Measurements from ENCODE around the gene SYT7. TPM values are rescaled to one million over a fixed set of nuclear protein-coding genes. Genes with fewer than 3 reads are reported as not detected.

Gene SYT7
- total and polyA plus RNA-seq, 10 of the 15 experiments (the other 5 are each of a cell fraction or from before 2014, with no cell fraction given), result not detected

GRCh38 chr11:61567286-61568061 is 13.4 kb downstream of the SYT7 start:
- WGBS (ENCODE audit: insufficient coverage, insufficient replicate concordance, low lambda C conversion rate, missing lambda C conversion rate), result 14% methylated on average over 46 of the region's 46 CpGs
- H3K4me2 ChIP-seq (ENCODE audit: control insufficient read depth, insufficient read depth), result no peak overlapping the region
- SMC1A ChIA-PET (ENCODE audit: uncharacterized antibody, unreplicated experiment), result no interaction called here
- TF ChIP-seq SMAD5 (IDR thresholded peaks at IDR 0.05; ENCODE audit: low read depth) (no peak), REST (IDR thresholded peaks at IDR 0.05; ENCODE audit: low read depth, low read length) (peak; percentile 100), CBFB (IDR thresholded peaks at IDR 0.05; ENCODE audit: low read depth) (no peak), WRNIP1 (IDR thresholded peaks at IDR 0.05; ENCODE audit: borderline replicate concordance, low read depth, low read length) (no peak), KAT2A (conservative IDR thresholded peaks at IDR 0.05; ENCODE audit: control insufficient read depth, low read depth, low read length) (no peak), CHD2 (IDR thresholded peaks at IDR 0.05; ENCODE audit: borderline replicate concordance, low read depth, low read length) (no peak), TCF3 (IDR thresholded peaks at IDR 0.05; ENCODE audit: borderline replicate concordance, insufficient read depth, low read depth, low read length) (peak; percentile 90; the same call in 1 of the 2 replicates), HDAC6 (IDR thresholded peaks at IDR 0.05; ENCODE audit: unreplicated experiment) (no peak), SP1 (IDR thresholded peaks at IDR 0.05; ENCODE audit: low read depth, low read length) (peak; percentile 40), SIX5 (IDR thresholded peaks at IDR 0.05; ENCODE audit: low read depth, low read length, severe bottlenecking) (no peak), ATF2 (IDR thresholded peaks at IDR 0.05; ENCODE audit: low read length) (no peak), KDM1A (IDR thresholded peaks at IDR 0.05; ENCODE audit: borderline replicate concordance) (no peak), ZBTB33 (IDR thresholded peaks at IDR 0.05) (no peak), IRF3 (IDR thresholded peaks at IDR 0.05) (no peak), DPF2 (IDR thresholded peaks at IDR 0.05) (no peak), BRCA1 (IDR thresholded peaks at IDR 0.05; ENCODE audit: low read depth, low read length) (no peak)

More at GRCh38 chr11:61567286-61568061, 13.4 kb downstream of the SYT7 start:
- Histone ChIP-seq H3K4me3 (no peak overlapping the region), H3K4me1 (ENCODE audit: control insufficient read depth, insufficient read depth, low read length) (no peaks in the 10 kb centered on the region), H2AFZ (ENCODE audit: control insufficient read depth, low read depth, low read length) (no peak overlapping the region), H4K20me1 (ENCODE audit: control insufficient read depth, insufficient read depth) (peaks cover 8% of the 10 kb centered on the region; the same call in 1 of the 2 replicates), H3K27me3 (replicated peaks in 1 of 2; ENCODE audit: control insufficient read depth in 2 of 2, insufficient read depth in 2 of 2, low read length in 1 of 2) (peaks cover 0 to 2% of the 10 kb centered on the region in 2 experiments; a peak in 3 of 4 replicates), H3K27ac (ENCODE audit: control insufficient read depth, insufficient read depth) (no peak overlapping the region), H3K36me3 (ENCODE audit: control insufficient read depth in 2 of 2, insufficient read depth in 2 of 2, low read length in 1 of 2) (no peaks in the 10 kb centered on the region), H3K9ac (ENCODE audit: control insufficient read depth, insufficient read depth, low read length) (no peak overlapping the region), H3K79me2 (ENCODE audit: control insufficient read depth, insufficient read depth, low read length) (no peaks in the 10 kb centered on the region), H3K9me3 (replicated peaks; ENCODE audit: control insufficient read depth, insufficient read depth, low read length) (no peaks in the 10 kb centered on the region)
- DNase-seq (ENCODE audit: low read depth, low spot score), result no peak
- ChIA-PET POLR2A (no interaction called here), CTCF (interaction anchor here (0.9 kb wide), 1 partner anchor 9 kb away, joined by 3 read pairs; no protein-coding TSS in a partner anchor), RAD21 (ENCODE audit: unreplicated experiment) (no interaction called here)
- in situ Hi-C loops (cut with MboI), result no loop called here
- no TSS peak for BruUV-seq (replicated peaks)
- intact Hi-C loops (cut with micrococcal nuclease; ENCODE audit: unreplicated experiment), result no loop called here
- peak; percentile 86 for ATAC-seq
- no peak for FAIRE-seq

All from GM12878 (cell line).